H1 (cell line): ENCODE data around the gene NARS2. TPM values are rescaled to one million over a fixed set of nuclear protein-coding genes. Genes with fewer than 3 reads are reported as not detected.

ENCODE experiments used
- PHF8 ChIP-seq: fragments of 200-600 bp; sonication (generic); conservative IDR thresholded peaks from 2 replicates; pipeline ENCODE4 v1.7.1; 2012; ENCODE audit warnings: low read depth, mild to moderate bottlenecking, inconsistent platforms, low read length, moderate library complexity
- polyA plus RNA-seq, 7 experiments: library from polyadenylated mRNA; depleted of rRNA in 3 of 7; stranded (reverse) in 5 of 7; unstranded in 2 of 7; fragments of >200 nt in 5 of 7; fragments of 200-250 nt in 2 of 7; gene quantifications; 1 replicate in 5 of 7; 2 replicates in 1 of 7; 4 replicates in 1 of 7; pipeline versions ENCODE4 v1.2.1 to v1.2.3, GENCODE V29; 2011 to 2013; ENCODE audit warnings: missing spikeins in 2 of 7, mixed read lengths in 2 of 7
- total RNA-seq: library from RNA; stranded (reverse); fragmentation: NEBNext Ultra II Directional; extraction: Animal tissue kit (Norgen Biotek cat#: 25700); gene quantifications from 2 replicates; pipeline ENCODE4 v1.2.1, GENCODE V29; 2021

Gene NARS2
- total and polyA plus RNA-seq, 2 of the 8 experiments (the other 6 are each of a cell fraction or from before 2014, with no cell fraction given), result 26.2 to 51.6 TPM

- no peak for TF ChIP-seq PHF8
Observed at GRCh38 chr11:78457448-78457847, 117.2 kb downstream of the NARS2 start (continued).
